Skeletal muscle satellite cell (primary cell): ENCODE results near the gene NCOA1.
A peak's percentile ranks its signal among the peaks of the same experiment; 100 is the strongest.

Experiments used
- H3K27me3 ChIP-seq: 2 replicates; pipeline ENCODE4 v1.7.0; 2013; ENCODE audit warnings: low read length; ENCODE audit not compliant: control insufficient read depth, insufficient read depth
- H3K36me3 ChIP-seq: 2 replicates; pipeline ENCODE4 v1.7.0; 2013; ENCODE audit warnings: mild to moderate bottlenecking, control low read depth, low read length; ENCODE audit not compliant: insufficient read depth
- H3K4me1 ChIP-seq: 2 replicates; pipeline ENCODE4 v1.7.0; 2013; ENCODE audit warnings: low read length; ENCODE audit not compliant: control insufficient read depth, insufficient read depth
- H3K4me2 ChIP-seq: 2 replicates; pipeline ENCODE4 v1.7.0; 2013; ENCODE audit warnings: mild to moderate bottlenecking, low read length
- H3K4me3 ChIP-seq: 2 replicates; pipeline ENCODE4 v1.7.0; 2013; ENCODE audit warnings: low read length
- H3K9ac ChIP-seq: 2 replicates; pipeline ENCODE4 v1.7.0; 2013; ENCODE audit warnings: mild to moderate bottlenecking, low read depth, low read length, moderate library complexity
- H3K9me3 ChIP-seq: replicated peaks from 2 replicates; pipeline ENCODE4 v1.7.0; 2013; ENCODE audit warnings: mild to moderate bottlenecking, control low read depth, low read length

Gene NCOA1

DNA sequence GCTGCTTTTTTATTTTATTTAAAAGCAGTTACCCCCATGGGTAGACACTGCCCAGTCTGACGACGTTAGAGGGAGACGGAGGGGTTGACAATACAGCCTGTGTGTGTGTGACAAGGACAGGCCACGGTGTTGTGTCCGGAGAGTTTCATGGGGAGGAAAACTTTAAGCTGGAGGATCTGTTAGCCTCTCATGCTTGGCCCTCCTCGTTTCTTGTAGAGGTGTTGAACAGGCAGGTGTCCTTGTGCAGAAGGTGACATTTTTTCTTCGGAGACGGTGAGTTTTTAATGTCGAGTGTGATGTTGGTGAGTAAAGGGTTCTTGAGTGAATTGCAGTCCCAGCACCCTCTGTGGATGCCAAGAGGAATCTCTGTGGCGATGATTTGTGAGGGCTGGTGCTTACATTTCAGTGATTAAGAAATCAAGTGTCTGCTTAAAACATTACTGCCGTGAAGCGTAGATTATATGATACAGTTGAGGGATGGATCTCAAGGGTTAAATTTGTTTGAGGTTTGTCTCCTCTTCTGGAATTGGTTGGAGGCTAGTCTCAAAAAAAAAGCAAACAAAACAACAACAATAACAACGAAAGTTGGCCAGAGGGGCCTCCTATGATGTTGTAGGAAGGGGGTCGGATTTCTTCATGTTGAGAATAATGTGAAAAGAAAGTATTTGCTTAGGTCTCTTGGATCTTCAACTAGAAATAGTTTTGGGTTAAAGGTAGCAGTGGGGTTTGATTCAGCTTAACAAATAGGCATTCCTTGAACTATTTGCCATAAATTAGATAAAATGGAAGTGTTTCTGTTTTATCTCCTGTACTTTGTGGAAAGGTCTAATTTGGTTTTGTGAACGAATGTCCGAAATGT is 1.6 kb downstream of the NCOA1 start:
- Histone ChIP-seq H3K9me3 (no peaks in the 10 kb centered on the region), H3K4me2 (peak overlapping the region; percentile 88), H3K4me3 (peak overlapping the region; percentile 85), H3K36me3 (no peaks in the 10 kb centered on the region), H3K4me1 (peaks cover 20% of the 10 kb centered on the region), H3K9ac (peak overlapping the region; percentile 87), H3K27me3 (no peaks in the 10 kb centered on the region)

DNA sequence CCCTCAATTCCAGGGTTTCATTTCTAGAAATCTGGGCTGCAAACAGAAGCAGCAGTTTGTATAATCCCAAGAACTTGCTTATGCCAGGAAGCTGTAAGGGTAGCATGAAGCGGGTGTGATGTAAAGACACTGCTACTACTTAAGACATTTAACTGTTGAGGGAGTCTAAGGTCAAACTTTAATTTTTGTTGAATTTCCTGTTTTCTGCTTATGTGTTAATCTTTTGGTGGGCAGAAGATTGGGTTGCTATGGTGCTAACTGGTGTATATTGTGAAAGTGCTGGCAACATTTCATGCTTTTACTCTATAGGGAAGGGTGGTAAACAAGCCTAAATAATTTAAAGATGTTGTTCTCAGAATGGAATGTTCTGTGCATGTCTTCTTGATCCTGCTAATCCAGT is 2.7 kb downstream of the NCOA1 start:
- Histone ChIP-seq H3K9me3 (no peaks in the 10 kb centered on the region), H3K36me3 (no peaks in the 10 kb centered on the region), H3K9ac (no peak overlapping the region), H3K4me3 (no peak overlapping the region), H3K4me1 (peaks cover 20% of the 10 kb centered on the region), H3K4me2 (peak overlapping the region; percentile 88), H3K27me3 (no peaks in the 10 kb centered on the region)

DNA sequence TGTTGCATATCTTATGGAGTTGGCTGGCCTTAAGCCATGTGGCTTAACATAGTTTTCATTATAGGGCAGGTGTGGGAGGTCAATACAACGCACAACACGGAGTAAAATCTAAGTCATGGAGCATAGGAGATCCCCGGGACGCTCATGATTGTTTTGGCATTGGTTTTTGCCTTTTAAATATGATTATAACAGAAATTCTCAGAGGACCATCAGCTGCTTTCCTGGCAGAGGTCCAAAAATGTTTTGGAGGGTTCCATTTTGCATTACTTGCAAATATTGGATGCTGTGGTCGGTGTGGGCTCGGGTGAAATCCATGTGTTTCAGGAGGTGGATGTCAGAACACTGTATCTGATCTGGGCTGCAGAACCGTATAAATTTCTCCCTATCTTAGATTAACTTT is 3.4 kb downstream of the NCOA1 start:
- Histone ChIP-seq H3K9ac (no peak overlapping the region), H3K9me3 (no peaks in the 10 kb centered on the region), H3K4me2 (no peak overlapping the region), H3K4me3 (no peak overlapping the region), H3K36me3 (no peaks in the 10 kb centered on the region), H3K27me3 (no peaks in the 10 kb centered on the region), H3K4me1 (peaks cover 20% of the 10 kb centered on the region)

DNA sequence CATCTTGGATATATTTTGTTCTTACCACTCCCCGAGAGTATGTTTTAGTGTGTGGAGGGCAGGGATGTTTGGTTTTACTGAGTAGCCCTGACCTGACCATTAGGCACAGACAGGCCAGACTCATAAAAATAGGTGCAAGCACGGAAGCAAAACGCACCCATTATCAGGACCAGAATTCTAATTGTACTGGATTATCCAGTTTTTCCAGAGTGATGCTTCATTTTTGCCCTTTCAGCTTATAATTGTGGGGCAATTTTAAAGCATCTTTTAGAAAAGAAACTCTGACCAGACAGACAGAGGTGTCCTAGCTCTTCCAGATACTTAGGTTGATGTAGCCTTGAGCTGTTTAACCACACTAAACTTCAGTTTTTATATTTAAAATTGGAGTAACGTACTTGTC is 4.4 kb downstream of the NCOA1 start:
- no peak overlapping the region for H3K4me3 ChIP-seq
- H3K9me3 ChIP-seq: no peaks in the 10 kb centered on the region
- H3K4me2 ChIP-seq: no peak overlapping the region
- H3K36me3 ChIP-seq: no peaks in the 10 kb centered on the region
- peaks cover 10% of the 10 kb centered on the region for H3K4me1 ChIP-seq
- H3K9ac ChIP-seq: no peak overlapping the region
- H3K27me3 ChIP-seq: no peaks in the 10 kb centered on the region

DNA sequence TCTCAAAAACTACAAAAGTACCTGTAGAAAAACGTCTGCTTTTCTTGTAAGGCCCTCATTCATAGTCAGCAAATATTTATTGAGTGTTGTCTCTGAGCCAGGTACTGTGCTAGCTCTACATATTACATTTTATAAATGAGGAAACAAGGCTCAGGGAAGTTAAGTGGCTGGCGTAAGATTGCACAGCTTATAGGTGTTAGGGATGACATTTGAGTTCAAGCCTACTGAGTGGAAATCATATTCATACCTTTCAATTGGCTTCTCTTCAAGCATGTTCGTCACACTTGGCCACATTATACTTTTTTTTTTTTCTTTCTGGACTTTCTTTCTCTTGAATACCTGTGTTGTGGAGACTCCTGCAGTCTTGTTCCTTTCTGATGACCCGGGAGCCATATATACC is 5.9 kb downstream of the NCOA1 start:
- peaks cover 9% of the 10 kb centered on the region for H3K4me1 ChIP-seq
- H3K27me3 ChIP-seq: no peaks in the 10 kb centered on the region
- no peaks in the 10 kb centered on the region for H3K9me3 ChIP-seq
- no peak overlapping the region for H3K9ac ChIP-seq
- H3K4me2 ChIP-seq: no peak overlapping the region
- no peak overlapping the region for H3K4me3 ChIP-seq
- H3K36me3 ChIP-seq: no peaks in the 10 kb centered on the region

DNA sequence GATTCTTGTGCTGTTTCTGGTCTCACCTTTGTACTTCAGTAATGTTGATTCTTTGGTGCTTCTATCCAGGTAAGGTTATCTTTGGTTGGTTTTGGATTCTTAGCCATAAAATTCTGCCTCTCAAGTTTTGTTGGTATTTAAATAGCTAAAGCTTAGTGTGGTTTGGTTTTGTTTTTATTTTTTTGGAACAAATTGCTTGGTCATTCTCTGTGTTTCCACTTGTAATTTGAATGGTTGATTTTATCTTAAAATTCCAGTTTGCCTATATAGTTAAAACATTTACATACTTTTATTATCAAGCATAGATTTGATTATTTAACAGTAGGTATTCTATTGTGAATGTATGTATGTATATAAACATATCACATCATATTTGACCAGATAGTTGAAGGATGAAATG is 6.6 kb downstream of the NCOA1 start:
- Histone ChIP-seq H3K9ac (no peak overlapping the region), H3K4me3 (no peak overlapping the region), H3K4me2 (no peak overlapping the region), H3K36me3 (no peaks in the 10 kb centered on the region), H3K9me3 (no peaks in the 10 kb centered on the region), H3K27me3 (no peaks in the 10 kb centered on the region), H3K4me1 (peaks cover 5% of the 10 kb centered on the region)

DNA sequence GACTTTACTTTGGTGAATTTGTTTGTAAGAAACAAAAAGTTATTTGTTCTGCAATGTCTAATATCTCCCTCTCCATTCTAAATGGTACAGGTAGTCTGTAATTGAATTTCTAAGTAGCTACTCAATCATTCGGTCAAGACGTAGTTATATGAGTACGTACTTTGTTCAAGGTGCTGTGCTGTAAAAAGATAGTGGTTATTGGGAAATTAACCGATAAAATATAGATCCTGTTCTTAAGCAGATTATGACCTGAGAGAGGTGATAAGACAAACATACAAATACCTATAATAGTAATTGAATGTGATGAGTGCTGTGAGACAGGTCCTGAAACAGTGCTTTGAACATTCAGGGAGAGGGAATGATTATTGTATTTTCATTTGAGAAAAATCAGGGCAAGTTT is 7.1 kb downstream of the NCOA1 start:
- Histone ChIP-seq H3K4me2 (no peak overlapping the region), H3K9me3 (no peaks in the 10 kb centered on the region), H3K36me3 (no peaks in the 10 kb centered on the region), H3K4me1 (peaks cover 5% of the 10 kb centered on the region), H3K4me3 (no peak overlapping the region), H3K9ac (no peak overlapping the region), H3K27me3 (no peaks in the 10 kb centered on the region)

DNA sequence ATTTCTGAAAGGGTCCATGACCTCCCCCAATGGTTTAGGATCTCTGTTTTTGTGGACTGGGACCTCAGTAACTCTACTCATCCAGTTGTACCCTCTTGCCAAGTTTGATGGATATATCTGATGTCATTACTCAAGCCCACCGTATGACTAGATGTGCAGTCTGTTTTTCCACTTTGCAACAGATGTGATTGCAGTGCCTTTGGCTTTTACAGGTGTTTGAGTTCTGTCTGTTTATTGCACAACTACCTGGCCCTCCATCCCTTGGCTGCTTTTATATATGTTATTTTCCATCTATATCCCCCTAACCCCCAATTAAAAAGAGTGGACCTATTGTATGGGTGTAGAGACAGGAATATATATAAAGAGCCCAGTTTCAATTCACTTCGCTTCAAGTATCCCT is 10.8 kb downstream of the NCOA1 start:
- H3K9me3 ChIP-seq: no peaks in the 10 kb centered on the region
- H3K27me3 ChIP-seq: no peaks in the 10 kb centered on the region
- no peak overlapping the region for H3K4me3 ChIP-seq
- H3K36me3 ChIP-seq: no peaks in the 10 kb centered on the region
- H3K9ac ChIP-seq: no peak overlapping the region
- no peak overlapping the region for H3K4me2 ChIP-seq
- H3K4me1 ChIP-seq: no peaks in the 10 kb centered on the region

DNA sequence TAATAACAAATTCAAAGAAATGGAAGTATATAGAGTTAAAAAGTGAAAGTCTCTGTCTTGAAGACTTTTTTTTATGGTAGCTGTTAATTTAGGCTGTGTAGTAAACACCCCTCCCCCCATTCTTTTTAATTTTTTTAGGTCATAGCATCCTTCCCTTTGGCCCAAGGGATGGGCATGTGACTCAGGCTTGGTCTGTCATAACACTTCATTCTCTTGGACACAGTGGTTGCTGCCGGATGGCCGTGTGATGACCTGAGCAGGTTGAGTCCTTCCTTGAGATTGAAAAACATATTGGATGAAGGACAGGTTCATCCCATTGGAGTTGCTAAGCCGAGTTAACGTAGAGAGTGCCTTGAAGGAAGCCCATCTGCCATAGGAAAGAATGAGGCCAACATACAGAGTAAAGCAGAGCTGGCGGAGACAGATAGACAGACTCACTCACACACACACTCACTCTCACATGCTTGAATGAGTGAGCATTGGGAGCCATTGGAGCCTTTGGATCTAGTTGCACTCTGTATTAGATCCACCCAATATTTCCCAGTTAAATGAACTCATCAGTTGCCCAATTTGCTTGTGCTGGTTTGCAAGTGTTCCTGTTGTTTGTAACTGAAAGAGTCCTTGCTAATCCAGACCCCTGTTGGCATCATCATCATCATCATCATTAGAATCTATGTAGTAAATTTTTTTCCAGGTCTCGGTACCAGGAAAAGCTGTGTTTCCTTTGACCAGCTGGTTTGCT is 14.7 kb downstream of the NCOA1 start:
- H3K27me3 ChIP-seq: no peaks in the 10 kb centered on the region
- H3K9ac ChIP-seq: no peak overlapping the region
- H3K4me2 ChIP-seq: no peak overlapping the region
- no peaks in the 10 kb centered on the region for H3K4me1 ChIP-seq
- no peaks in the 10 kb centered on the region for H3K36me3 ChIP-seq
- no peak overlapping the region for H3K4me3 ChIP-seq
- H3K9me3 ChIP-seq: no peaks in the 10 kb centered on the region

DNA sequence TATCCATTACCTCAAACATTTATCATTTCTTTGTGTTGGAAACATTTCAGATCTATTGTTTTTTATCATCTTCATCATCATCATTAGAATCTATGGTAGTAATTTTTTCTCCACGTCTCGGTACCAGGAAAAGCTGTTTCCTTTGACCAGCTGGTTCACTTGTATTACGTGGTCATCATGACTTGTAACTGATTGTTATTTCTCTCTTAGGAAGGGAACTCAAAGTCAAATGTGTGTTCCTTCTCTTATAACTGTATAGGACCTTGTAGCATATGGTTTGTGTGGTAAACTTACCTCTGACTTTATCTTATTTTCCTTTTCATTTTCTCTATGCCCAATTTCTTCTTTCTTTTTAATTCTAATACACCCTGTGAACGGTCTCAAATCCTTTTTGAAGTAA is 16.5 kb downstream of the NCOA1 start:
- Histone ChIP-seq H3K4me1 (peaks cover 2% of the 10 kb centered on the region), H3K27me3 (no peaks in the 10 kb centered on the region), H3K9ac (no peak overlapping the region), H3K4me3 (no peak overlapping the region), H3K9me3 (no peaks in the 10 kb centered on the region), H3K36me3 (no peaks in the 10 kb centered on the region), H3K4me2 (no peak overlapping the region)

DNA sequence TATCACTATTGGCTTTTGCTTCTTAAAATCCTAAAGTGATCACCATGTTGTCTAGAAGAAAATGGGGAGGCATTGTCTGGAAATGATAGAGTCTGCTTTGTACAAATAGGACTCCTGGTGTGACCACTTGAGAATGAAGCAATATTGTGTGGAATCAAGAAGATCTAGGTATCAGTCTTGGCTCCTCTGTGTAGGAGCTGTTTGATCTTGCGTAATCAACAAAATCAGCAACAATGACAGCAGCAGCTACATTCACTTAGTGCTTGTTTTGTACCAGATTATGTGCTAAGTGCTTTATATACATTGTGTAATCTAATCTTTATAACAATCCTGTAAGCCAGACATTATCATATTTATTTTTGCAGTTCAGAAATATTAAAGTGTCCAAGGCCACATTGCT is 17.8 kb downstream of the NCOA1 start:
- Histone ChIP-seq H3K9me3 (no peaks in the 10 kb centered on the region), H3K4me1 (peaks cover 10% of the 10 kb centered on the region), H3K9ac (no peak overlapping the region), H3K4me2 (no peak overlapping the region), H3K36me3 (no peaks in the 10 kb centered on the region), H3K27me3 (no peaks in the 10 kb centered on the region), H3K4me3 (no peak overlapping the region)

DNA sequence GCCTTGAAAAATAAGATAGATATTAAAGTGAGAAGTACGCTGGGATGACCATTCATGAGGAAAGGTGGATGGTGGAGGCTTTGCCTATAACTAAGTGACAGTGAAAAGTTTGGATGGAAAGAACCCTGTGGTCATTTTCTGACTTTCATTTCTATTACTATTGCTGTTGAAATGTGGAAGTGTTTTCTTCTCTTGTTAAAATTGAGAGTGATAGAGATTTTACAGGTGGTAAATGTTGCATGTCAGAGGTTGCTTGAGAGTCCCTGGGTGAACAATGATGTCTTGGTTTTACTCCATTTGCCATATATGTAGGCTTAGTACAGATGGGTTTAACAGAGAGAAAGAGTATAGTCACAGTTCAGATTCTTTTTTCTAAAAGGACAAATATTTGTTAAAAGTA is 18.4 kb downstream of the NCOA1 start:
- peaks cover 10% of the 10 kb centered on the region for H3K4me1 ChIP-seq
- H3K9ac ChIP-seq: no peak overlapping the region
- no peaks in the 10 kb centered on the region for H3K9me3 ChIP-seq
- H3K36me3 ChIP-seq: no peaks in the 10 kb centered on the region
- no peaks in the 10 kb centered on the region for H3K27me3 ChIP-seq
- H3K4me2 ChIP-seq: no peak overlapping the region
- H3K4me3 ChIP-seq: no peak overlapping the region
